HuH-7 (cell line): ENCODE measurements around the gene PRAMEF26.
"Not testable (repeated sequence)": the region's sequence is repeated elsewhere in the genome, so short reads cannot be mapped to it uniquely, and the experiment has no call there.

Experiments
- DNase-seq: peaks from one replicate; pipeline ENCODE4 v3.0.0; 2011; ENCODE audit warnings: low spot score

The PRAMEF26 gene

GRCh38 chr1:13155909-13156308 lies at the start of gene PRAMEF26:
PRAMEF26 (minus strand) TSS chr1:13156009; CDS start chr1:13153095, 2,914 bp downstream.
- not testable (repeated sequence) for DNase-seq

GRCh38 chr1:13201309-13201708 lies 45.5 kb upstream of the PRAMEF26 start, which contains the start of gene PRAMEF13:
PRAMEF13 (minus strand) TSS chr1:13201409; CDS start chr1:13199589, 1,820 bp downstream.
- not testable (repeated sequence) for DNase-seq

- DNase-seq, result not testable (repeated sequence)
These were observed 15.7 kb upstream of the PRAMEF26 start, which contains the start of gene PRAMEF9 for GRCh38 chr1:13171548-13171947. PRAMEF9 (plus strand) TSS chr1:13171848; CDS start chr1:13175281, 3,433 bp downstream.

- not testable (repeated sequence) for DNase-seq
These were observed 9.7 kb upstream of the PRAMEF26 start, which contains the start of gene HNRNPCL4 for GRCh38 chr1:13165531-13165930. HNRNPCL4 (minus strand) TSS chr1:13165631; CDS start chr1:13165467, 164 bp downstream.

GRCh38 chr1:13116754-13117153 lies 39.1 kb downstream of the PRAMEF26 start, which contains the start of gene HNRNPCL2:
HNRNPCL2 (minus strand) TSS chr1:13116854; CDS start chr1:13116400, 454 bp downstream.
- not testable (repeated sequence) for DNase-seq
